NCI-H1048 (cell line): ENCODE data around the gene SYTL1.

ENCODE experiments used
- DNase-seq: peaks from one replicate; lab custom pipeline; 2025; lab: John Stamatoyannopoulos, UW

The SYTL1 gene

DNA sequence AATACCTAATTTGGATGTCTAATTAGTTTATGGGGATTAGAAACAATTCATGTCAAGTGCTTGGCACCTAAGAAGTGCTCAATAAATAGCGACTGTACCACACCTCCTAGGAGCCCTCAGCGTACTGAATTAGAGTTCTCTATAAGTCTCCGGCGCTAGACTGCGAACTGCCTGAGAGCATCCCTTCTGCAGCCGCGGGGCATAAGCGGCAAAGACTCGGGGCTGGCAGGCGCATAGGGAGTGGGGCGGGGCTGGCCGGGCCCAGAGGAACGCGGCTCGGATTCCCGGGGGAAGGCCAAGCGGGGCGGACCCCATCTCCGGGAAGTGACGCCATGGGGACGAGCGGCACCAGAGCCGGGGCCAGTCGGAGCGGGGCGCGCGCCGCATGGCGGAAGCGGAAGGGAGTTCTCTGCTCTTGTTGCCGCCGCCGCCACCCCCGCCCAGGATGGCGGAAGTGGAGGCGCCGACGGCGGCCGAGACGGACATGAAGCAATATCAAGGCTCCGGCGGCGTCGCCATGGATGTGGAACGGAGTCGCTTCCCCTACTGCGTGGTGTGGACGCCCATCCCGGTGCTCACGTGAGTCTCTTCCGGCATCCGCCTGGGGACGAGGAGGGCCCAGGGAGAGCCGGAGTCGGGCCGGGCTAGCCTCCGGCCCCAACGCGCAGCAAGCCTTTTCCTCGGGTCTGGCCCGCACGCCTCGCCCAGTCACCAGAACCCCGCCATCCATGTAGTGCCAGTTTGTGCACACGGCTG lies 19.8 kb upstream of the SYTL1 start, which contains the start of gene TMEM222:
Gene TMEM222, plus strand, starts transcription at position 351 of the 756 bp plus-strand sequence. Its CDS starts 35 bp downstream, at position 386.
- DNase-seq = peak; percentile 93

DNA sequence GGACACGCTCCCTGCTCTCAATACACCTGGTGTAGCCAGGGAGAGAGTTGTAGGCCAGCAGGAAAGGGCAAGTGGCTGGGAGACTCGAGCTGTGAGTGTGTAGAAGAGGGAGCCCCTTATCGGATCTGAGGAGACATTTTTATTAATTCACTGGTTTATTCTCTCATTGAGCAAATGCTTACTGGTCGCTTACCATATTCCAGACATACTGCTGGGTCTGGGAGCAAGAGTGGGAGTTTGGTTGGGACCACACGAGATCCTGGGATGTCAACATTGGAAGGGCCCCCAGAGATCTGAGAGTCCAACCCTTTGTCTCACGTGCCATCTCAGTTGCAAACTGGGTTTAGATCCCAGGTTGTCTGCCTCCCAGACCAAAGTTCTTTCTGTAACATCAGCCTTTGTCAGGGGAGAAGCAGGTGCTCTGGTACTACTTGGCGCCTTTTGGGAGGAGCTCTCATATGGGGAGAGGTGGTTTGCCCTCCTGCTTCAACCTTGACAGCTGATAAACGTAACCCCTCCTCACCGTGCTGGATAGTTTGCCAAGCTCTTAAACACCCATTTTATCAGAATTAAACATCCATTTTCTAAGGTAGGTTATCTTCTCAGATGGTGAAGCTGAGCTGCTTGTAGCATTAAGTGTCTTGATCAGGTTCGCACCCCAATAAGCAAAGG lies 19.1 kb upstream of the SYTL1 start:
- no peak for DNase-seq

- DNase-seq = no peak
Measured at GRCh38 chr1:27325286-27325685, 16.5 kb upstream of the SYTL1 start.

DNA sequence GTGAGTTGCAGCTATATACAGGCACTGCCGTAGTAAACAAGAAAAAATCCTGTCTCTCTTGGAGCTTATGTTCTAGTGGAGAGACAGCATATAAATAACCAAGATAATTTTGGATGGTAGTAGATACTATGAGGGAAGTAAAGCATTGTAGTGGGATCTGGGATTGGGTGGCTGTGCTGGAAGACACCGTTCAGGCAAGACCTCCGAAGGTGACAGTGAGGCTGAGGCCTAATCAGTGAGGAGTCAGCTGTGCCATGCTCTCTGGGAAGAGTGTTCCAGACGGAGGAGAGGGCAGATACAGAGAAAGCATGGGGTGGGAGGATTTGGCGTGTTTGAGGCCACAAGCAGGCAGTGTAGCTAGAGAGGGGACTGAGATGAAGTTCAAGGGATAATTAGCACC lies 13.9 kb upstream of the SYTL1 start:
- no peak for DNase-seq

DNA sequence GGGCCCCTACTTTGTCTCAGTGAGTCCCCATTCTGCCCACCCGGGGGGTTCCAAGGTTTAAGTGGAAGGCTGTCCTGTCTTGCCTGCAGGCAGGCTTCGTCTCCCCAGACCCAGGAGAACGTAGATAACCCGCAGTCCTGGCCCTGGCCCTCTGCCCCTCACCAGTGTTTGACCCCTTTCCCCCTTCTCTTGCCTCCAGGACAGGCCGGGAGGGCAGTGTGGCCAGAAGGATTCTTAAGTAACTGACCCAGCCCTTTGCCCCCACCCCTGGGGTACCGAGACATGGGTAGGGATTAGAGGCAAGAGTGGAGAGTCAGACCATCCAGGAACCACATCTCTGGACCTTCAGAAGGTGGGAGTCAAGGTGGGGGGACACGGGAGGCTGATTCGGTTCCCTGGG lies 11.0 kb upstream of the SYTL1 start:
- DNase-seq = no peak

DNA sequence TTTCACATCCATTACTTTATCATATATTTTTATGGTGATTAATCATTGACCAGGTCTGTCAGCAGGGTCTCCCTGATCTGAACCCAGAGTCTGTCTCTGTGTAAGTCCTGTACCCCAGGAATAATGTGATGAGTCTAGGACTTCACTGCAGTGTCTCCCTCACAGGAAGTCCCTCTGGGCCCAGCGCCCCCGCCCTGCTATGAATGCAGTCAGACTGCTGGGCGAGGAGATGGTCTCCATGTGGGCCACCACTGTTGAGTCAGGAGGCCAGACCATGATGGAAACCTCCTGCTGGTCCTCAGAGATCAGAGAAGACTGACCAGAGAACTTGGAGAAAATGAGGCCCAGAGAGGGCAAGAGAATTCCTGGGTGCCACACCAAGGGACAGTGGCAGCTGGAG lies 10.4 kb upstream of the SYTL1 start:
- no peak for DNase-seq

DNA sequence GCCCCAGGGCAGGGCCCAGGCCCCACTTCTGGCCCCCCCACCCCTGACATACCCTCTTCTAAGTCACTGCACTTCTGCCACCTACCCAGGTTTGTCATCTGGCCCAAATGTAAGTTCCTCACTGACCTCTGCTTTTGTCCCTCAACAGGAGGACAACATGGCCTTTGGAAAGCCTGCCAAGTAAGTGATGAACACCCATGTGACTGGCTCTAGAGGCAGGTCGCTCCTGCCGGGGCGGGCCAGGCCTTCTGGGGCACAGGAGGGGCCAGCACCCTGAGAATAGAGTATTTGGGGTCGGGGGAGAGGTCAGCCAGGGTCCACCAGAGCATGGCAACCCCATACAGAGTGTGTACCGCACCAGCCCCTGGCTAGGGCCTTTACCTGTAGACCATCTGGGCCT lies 9.9 kb upstream of the SYTL1 start:
- no peak for DNase-seq

DNA sequence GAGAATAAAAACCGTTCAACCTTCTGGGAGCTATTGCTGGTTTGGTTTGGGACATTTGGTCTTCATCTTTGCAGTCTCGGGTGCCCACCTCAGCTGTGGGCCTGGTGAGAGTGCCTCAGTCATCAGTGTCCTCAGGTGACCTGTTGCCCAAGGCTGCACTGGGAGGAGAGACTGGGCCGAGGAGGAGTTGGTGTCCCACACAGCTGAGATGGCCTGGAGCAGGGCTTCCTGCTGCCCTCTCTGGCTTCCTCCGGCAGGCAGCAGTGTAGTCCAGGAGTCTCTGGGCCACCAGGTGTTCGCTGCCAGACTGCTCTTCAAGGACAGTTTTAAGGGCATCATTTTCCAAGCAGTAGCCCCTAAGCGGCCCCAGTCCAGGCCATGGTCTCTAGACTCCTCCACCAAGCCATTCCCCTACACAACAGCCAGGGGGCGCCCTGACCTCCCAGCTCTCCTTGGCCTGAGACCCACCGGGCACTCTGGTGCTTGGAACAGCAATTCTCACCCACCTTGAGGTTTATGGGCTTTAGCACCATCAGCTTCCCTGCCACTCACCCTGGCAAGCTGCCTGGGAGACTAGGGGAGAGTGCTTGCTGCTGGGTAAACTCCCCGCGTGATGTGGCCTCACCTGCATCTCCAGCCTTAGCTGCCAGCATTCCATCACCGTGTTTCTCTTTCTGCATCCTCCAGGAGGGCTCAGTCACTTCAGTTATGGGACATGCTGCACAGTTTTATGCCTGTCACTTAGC lies 9.1 kb upstream of the SYTL1 start:
- DNase-seq = no peak

GRCh38 chr1:27333717-27334279 lies 8.0 kb upstream of the SYTL1 start:
- DNase-seq = no peak

- DNase-seq = no peak
Measured at GRCh38 chr1:27335506-27336422, 6.1 kb upstream of the SYTL1 start.

GRCh38 chr1:27336756-27337155 lies 5.1 kb upstream of the SYTL1 start:
- DNase-seq = no peak

GRCh38 chr1:27338751-27339150 lies 3.1 kb upstream of the SYTL1 start:
- no peak for DNase-seq

DNA sequence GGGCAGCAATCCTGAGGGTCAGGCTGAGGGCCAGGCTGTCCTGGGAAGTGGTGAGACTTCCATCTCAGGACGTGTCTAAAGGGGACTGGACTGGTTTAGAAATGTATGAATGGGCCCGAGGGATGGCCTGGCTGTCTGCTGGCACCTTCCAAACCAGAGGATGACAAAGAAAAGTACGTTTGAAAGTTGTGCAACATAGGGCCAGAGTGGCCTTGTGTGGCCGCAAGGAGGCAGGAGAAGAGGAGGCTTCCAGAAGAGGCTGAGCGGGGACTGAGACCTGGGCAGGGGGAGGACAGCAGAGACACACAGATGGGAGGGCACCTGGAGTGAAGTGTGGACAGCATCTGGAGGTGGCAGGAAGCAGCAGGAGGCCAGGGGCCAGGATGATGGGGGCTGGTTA lies 2.6 kb upstream of the SYTL1 start:
- DNase-seq = no peak

GRCh38 chr1:27342391-27342777 lies 562 bp downstream of the SYTL1 start:
- DNase-seq = no peak

- no peak for DNase-seq
Measured at GRCh38 chr1:27342778-27343638, 1.2 kb downstream of the SYTL1 start.

DNA sequence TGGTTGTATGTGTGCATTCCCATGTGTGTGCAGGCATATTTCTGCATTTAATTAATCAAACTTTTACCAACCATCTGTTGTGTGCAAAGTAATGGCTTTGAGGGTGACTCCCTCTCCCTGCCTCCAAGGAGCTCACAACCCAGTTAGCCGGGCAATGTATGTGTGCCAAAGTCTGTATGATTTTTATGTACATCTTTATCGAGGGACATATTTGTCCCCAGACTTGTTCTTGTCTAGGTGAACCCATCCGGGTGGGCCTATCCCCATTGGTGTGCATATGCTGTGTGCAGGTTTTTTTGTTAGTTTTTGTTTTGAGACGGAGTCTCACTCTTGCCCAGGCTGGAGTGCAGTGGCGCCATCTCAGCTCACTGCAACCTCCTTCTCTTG lies 1.8 kb downstream of the SYTL1 start:
- no peak for DNase-seq

DNA sequence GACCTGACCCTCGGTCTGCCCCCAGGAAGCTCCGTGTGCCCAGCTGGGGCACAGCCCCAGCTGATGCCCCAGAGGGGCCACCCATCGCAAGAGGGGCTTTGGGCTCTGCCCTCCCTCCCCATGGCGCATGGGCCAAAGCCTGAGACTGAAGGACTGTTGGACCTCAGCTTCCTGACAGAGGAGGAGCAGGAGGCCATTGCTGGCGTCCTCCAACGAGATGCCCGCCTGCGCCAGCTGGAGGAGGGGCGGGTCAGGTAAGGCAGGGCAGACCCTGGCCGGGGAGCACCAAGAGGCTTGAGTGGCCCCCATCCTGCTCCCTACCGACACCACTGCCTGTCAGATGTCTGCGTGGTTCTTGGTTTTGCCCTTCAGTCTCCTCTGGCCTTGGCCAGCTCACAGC lies 3.5 kb downstream of the SYTL1 start:
- no peak for DNase-seq

- no peak for DNase-seq
Measured at GRCh38 chr1:27346357-27346756, 4.5 kb downstream of the SYTL1 start.

DNA sequence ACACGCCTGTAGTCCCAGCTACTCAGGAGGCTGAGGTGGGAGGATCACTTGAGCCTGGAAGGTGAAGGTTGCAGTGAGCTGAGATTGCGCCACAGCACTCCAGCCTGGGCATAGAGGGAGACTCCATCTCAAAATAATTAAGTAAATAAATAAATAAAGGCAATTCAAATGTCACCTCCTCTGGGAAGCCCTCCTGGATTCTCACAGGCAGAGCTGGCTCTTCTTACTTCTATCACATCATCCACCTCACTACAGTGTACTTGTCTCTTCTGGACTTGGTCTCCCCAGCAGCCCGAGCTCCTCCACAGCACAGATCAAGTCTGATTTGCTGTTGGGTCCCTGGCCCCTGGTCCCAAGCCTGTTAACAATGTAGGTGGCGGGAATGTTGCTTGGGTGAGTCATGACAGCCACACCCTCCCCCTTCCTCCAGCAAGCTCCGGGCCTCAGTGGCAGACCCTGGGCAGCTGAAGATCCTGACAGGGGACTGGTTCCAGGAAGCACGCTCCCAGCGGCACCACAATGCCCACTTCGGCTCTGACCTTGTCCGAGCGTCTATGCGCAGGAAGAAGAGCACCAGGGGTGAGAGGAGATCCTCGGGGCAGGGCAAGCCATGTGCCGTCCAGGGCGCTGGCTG lies 5.3 kb downstream of the SYTL1 start:
- no peak for DNase-seq
